Upper lobe of left lung (tissue), 6 donors: ENCODE results near the gene SLC2A4RG. TPM values are rescaled to one million over a fixed set of nuclear protein-coding genes. Genes with fewer than 3 reads are reported as not detected.
A peak's percentile ranks its signal among the peaks of the same experiment; 100 is the strongest.

ENCODE experiments used
- ATAC-seq, 2 donors: fragments of 200-7000 bp; cut with Tn5 transposase; one replicate each; pipeline ENCODE4 v1.9.1; 2022; ENCODE audit warnings: mild to moderate bottlenecking in 2 of 2, moderate library complexity in 2 of 2; ENCODE audit not compliant: low FRiP score in 2 of 2
- DNase-seq, 2 donors: peaks; one replicate each; pipeline ENCODE4 v3.0.0-alpha.2; 2019 to 2020
- H3K27ac ChIP-seq, 4 donors: fragments of 200-600 bp; sonication (generic); one replicate each; pipeline ENCODE4 v1.5.1; 2016 to 2019
- H3K27me3 ChIP-seq, 4 donors: fragments of 200-600 bp; sonication (generic); one replicate each; pipeline ENCODE4 v1.5.1; 2017 to 2019
- H3K36me3 ChIP-seq, 4 donors: fragments of 200-600 bp; sonication (generic); one replicate each; pipeline ENCODE4 v1.5.1; 2016 to 2019
- H3K4me1 ChIP-seq, 4 donors: fragments of 200-600 bp; sonication (generic); one replicate each; pipeline ENCODE4 v1.5.1; 2018 to 2019
- H3K4me3 ChIP-seq, 4 donors: fragments of 200-600 bp; sonication (generic); one replicate each; pipeline ENCODE4 v1.5.1; 2017 to 2019; ENCODE audit warnings: mild to moderate bottlenecking in 2 of 4, moderate library complexity in 1 of 4
- H3K9me3 ChIP-seq, 4 donors: fragments of 200-600 bp; sonication (generic); one replicate each; pipeline ENCODE4 v1.5.1; 2018 to 2019
- CTCF ChIP-seq, 6 experiments: fragments of 450-650 bp in 4 of 6; fragments of 200-600 bp in 2 of 6; sonication (generic) in 2 of 6; IDR thresholded peaks; one replicate each; pipeline ENCODE4 v1.5.1; 2016 to 2019; ENCODE audit warnings: antibody characterized with exemption in 6 of 6
- EP300 ChIP-seq, 4 donors: sonication (generic); formaldehyde crosslinking; IDR thresholded peaks; one replicate each; pipeline ENCODE4 v1.5.1; 2017; ENCODE audit warnings: antibody characterized with exemption in 4 of 4, control low read depth in 2 of 4
- POLR2A ChIP-seq, 4 donors: fragments of 450-650 bp; IDR thresholded peaks; one replicate each; pipeline ENCODE4 v1.5.1; 2016 to 2017; ENCODE audit warnings: antibody characterized with exemption in 4 of 4, mild to moderate bottlenecking in 2 of 4
- POLR2AphosphoS5 ChIP-seq, 2 donors: sonication (generic); formaldehyde crosslinking; IDR thresholded peaks; one replicate each; pipeline ENCODE4 v1.5.1; 2017; ENCODE audit warnings: antibody characterized with exemption in 2 of 2
- WGBS, 2 donors: methylation state at CpG; one replicate each; pipeline ENCODE4 v1.1.5; 2017 to 2018; 5-methylcytosine and 5-hydroxymethylcytosine counted together
- total RNA-seq, 6 donors: library from RNA; depleted of rRNA in 4 of 6; stranded (reverse); fragments of >200 nt in 4 of 6; gene quantifications; one replicate each; pipeline versions ENCODE4 v1.1.0 to v1.2.1, GENCODE V29; 2016 to 2021
- donor health status: DM: no; HTN: no; CAD: no; lungs with moderate emphysema.
- donor health status: DM: no; HTN: yes; CAD: no; lungs with severe emphysema.

The SLC2A4RG gene
- total RNA-seq, 6 donors from 2014 or later, result 28.8 to 106 (median 71.9) TPM

- no peaks in the 10 kb centered on the region for H3K9me3 ChIP-seq
- no peak for ATAC-seq
- no peak overlapping the region for H3K4me3 ChIP-seq
- peaks cover 9 to 35% (median 26%) of the 10 kb centered on the region in 4 donors for H3K36me3 ChIP-seq
- peaks cover 30 to 40% (median 32%) of the 10 kb centered on the region in 4 donors for H3K4me1 ChIP-seq
- H3K27ac ChIP-seq, result peak overlapping the region in 2 of 4 donors; percentile 45 to 77
- TF ChIP-seq EP300 (IDR thresholded peaks at IDR 0.05), result no peak
- peak in 1 of 2 donors; percentile 12 for TF ChIP-seq POLR2AphosphoS5 (IDR thresholded peaks at IDR 0.05)
- TF ChIP-seq POLR2A (IDR thresholded peaks at IDR 0.05), result no peak
- peak in 1 of 2 donors; percentile 84 for DNase-seq
- WGBS, 2 donors, result 90 to 95% methylated on average over 30 to 40 of the region's 43 CpGs
- no peaks in the 10 kb centered on the region for H3K27me3 ChIP-seq
Measured at GRCh38 chr20:63700199-63701050, 39.2 kb upstream of the SLC2A4RG start.

GRCh38 chr20:63701051-63701328, 38.6 kb upstream of the SLC2A4RG start:
- Histone ChIP-seq H3K27me3 (no peaks in the 10 kb centered on the region), H3K36me3 (peaks cover 13 to 35% (median 31%) of the 10 kb centered on the region in 4 donors), H3K4me3 (no peak overlapping the region), H3K4me1 (peaks cover 31 to 38% (median 33%) of the 10 kb centered on the region in 4 donors), H3K27ac (peak overlapping the region in 1 of 4 donors; percentile 59), H3K9me3 (no peaks in the 10 kb centered on the region)
- ATAC-seq (no peak), DNase-seq (no peak)
- no peak for TF ChIP-seq POLR2A (IDR thresholded peaks at IDR 0.05)
- TF ChIP-seq POLR2AphosphoS5 (IDR thresholded peaks at IDR 0.05), result no peak
- TF ChIP-seq CTCF (IDR thresholded peaks at IDR 0.05), result no peak
- TF ChIP-seq EP300 (IDR thresholded peaks at IDR 0.05), result no peak
- 69 to 93% methylated on average over 3 to 5 of the region's 5 CpGs for WGBS, 2 donors

- no peaks in the 10 kb centered on the region for H3K27me3 ChIP-seq
- 77 to 88% methylated on average over 10 to 12 of the region's 14 CpGs for WGBS, 2 donors
- H3K36me3 ChIP-seq, result peaks cover 17 to 39% (median 35%) of the 10 kb centered on the region in 4 donors
- H3K27ac ChIP-seq, result peak overlapping the region in 1 of 4 donors; percentile 59
- peak in 1 of 2 donors; percentile 58 for DNase-seq
- no peak for ATAC-seq
- TF ChIP-seq POLR2A (IDR thresholded peaks at IDR 0.05) (no peak), CTCF (IDR thresholded peaks at IDR 0.05) (no peak), EP300 (IDR thresholded peaks at IDR 0.05) (no peak), POLR2AphosphoS5 (IDR thresholded peaks at IDR 0.05) (no peak)
- H3K9me3 ChIP-seq, result no peaks in the 10 kb centered on the region
- no peak overlapping the region for H3K4me3 ChIP-seq
- H3K4me1 ChIP-seq, result peaks cover 32 to 38% (median 33%) of the 10 kb centered on the region in 4 donors
Measured at GRCh38 chr20:63701329-63702035, 38.1 kb upstream of the SLC2A4RG start.

GRCh38 chr20:63702036-63702665, 37.4 kb upstream of the SLC2A4RG start:
- Histone ChIP-seq H3K27ac (no peak overlapping the region), H3K4me1 (peaks cover 32 to 38% (median 33%) of the 10 kb centered on the region in 4 donors), H3K36me3 (peaks cover 17 to 39% (median 35%) of the 10 kb centered on the region in 4 donors), H3K9me3 (no peaks in the 10 kb centered on the region), H3K4me3 (no peak overlapping the region), H3K27me3 (no peaks in the 10 kb centered on the region)
- no peak for ATAC-seq
- no peak for TF ChIP-seq CTCF (IDR thresholded peaks at IDR 0.05)
- TF ChIP-seq POLR2A (IDR thresholded peaks at IDR 0.05), result no peak
- TF ChIP-seq EP300 (IDR thresholded peaks at IDR 0.05), result no peak
- no peak for TF ChIP-seq POLR2AphosphoS5 (IDR thresholded peaks at IDR 0.05)
- peak in 1 of 2 donors; percentile 42 for DNase-seq
- WGBS, 2 donors, result 88 to 91% methylated on average over 15 to 16 of the region's 16 CpGs
